Measurements from ENCODE around the gene BMPR1A. TPM values are rescaled to one million over a fixed set of nuclear protein-coding genes. Genes with fewer than 3 reads are reported as not detected.

The BMPR1A gene
- total and polyA plus RNA-seq, 10 of the 15 experiments (the other 5 are each of a cell fraction or from before 2014, with no cell fraction given) = 2.3 to 22.7 (median 13.1) TPM

- FAIRE-seq (no peak), DNase-seq (ENCODE audit: low read depth, low spot score) (no peak), ATAC-seq (no peak)
- TF ChIP-seq DPF2 (IDR thresholded peaks at IDR 0.05) (no peak), MYB (IDR thresholded peaks at IDR 0.05; ENCODE audit: borderline replicate concordance, low read depth, low read length) (no peak), E4F1 (IDR thresholded peaks at IDR 0.05; ENCODE audit: borderline replicate concordance, partially characterized antibody) (no peak), BACH1 (IDR thresholded peaks at IDR 0.05; ENCODE audit: borderline replicate concordance) (no peak), ZNF207 (IDR thresholded peaks at IDR 0.05; ENCODE audit: borderline replicate concordance) (no peak)
- Histone ChIP-seq H3K4me1 (ENCODE audit: control insufficient read depth, insufficient read depth, low read length) (no peaks in the 10 kb centered on the region), H3K4me3 (no peak overlapping the region), H3K27ac (ENCODE audit: control insufficient read depth, insufficient read depth) (no peak overlapping the region), H3K9me3 (replicated peaks; ENCODE audit: control insufficient read depth, insufficient read depth, low read length) (no peaks in the 10 kb centered on the region), H3K27me3 (replicated peaks in 1 of 2; ENCODE audit: control insufficient read depth in 2 of 2, insufficient read depth in 2 of 2, low read length in 1 of 2) (no peaks in the 10 kb centered on the region), H3K9ac (ENCODE audit: control insufficient read depth, insufficient read depth, low read length) (no peak overlapping the region), H4K20me1 (ENCODE audit: control insufficient read depth, insufficient read depth) (no peaks in the 10 kb centered on the region), H3K79me2 (ENCODE audit: control insufficient read depth, insufficient read depth, low read length) (peaks cover 4% of the 10 kb centered on the region), H2AFZ (ENCODE audit: control insufficient read depth, low read depth, low read length) (no peak overlapping the region), H3K36me3 (ENCODE audit: control insufficient read depth in 2 of 2, insufficient read depth in 2 of 2, low read length in 1 of 2) (no peaks in the 10 kb centered on the region), H3K4me2 (ENCODE audit: control insufficient read depth, insufficient read depth) (no peak overlapping the region)
- in situ Hi-C loops (cut with MboI) = no loop called here
- POLR2A ChIA-PET = interaction anchor here (0.6 kb wide), 1 partner anchor 12 kb away, joined by 3 read pairs; no protein-coding TSS in a partner anchor
- intact Hi-C loops (cut with micrococcal nuclease; ENCODE audit: unreplicated experiment) = no loop called here
- SMC1A ChIA-PET (ENCODE audit: uncharacterized antibody, unreplicated experiment) = interaction anchor here (0.5 to 1.8 kb wide), 4 partner anchors 9 to 103 kb away, joined by 3 to 5 read pairs (median 4); no protein-coding TSS in a partner anchor
- 86% methylated on average over 4 of the region's 4 CpGs for WGBS (ENCODE audit: insufficient coverage, insufficient replicate concordance, low lambda C conversion rate, missing lambda C conversion rate)
- RAD21 ChIA-PET (ENCODE audit: unreplicated experiment) = no interaction called here
- CTCF ChIA-PET = interaction anchor here (2.0 kb wide), 1 partner anchor 142 kb away, joined by 5 read pairs; no protein-coding TSS in a partner anchor
- no TSS peak for BruUV-seq (replicated peaks)
Observed at GRCh38 chr10:86830043-86830591, 73.7 kb downstream of the BMPR1A start.

All from GM12878 (cell line).